HepG2 (cell line): Measurements from ENCODE around the gene KLHL3. TPM values are rescaled to one million over a fixed set of nuclear protein-coding genes. Genes with fewer than 3 reads are reported as not detected.

Experiments
- ATAC-seq: fragments of 200-7000 bp; cut with Tn5 transposase; 3 replicates; pipeline ENCODE4 v1.9.1; 2020; ENCODE audit warnings: mild to moderate bottlenecking, moderate library complexity
- BruUV-seq: library from RNA; stranded (reverse); fragments of 400-500 nt; replicated peaks from 2 replicates; lab custom pipeline; 2021; lab: Mats Ljungman, UMichigan
- CTCF ChIA-PET: fragments of 300-600 bp; formaldehyde crosslinking; extraction: SDS; loops from one replicate; lab custom pipeline; 2021; ENCODE audit warnings: low total read pairs, inconsistent platforms, low intra/inter-chr PET ratio; lab: Yijun Ruan, JAX
- POLR2A ChIA-PET: fragments of 350-600 bp; sonication (Branson Sonifier 250); formaldehyde crosslinking; loops from one replicate; lab custom pipeline; 2020; ENCODE audit warnings: antibody characterized with exemption, inconsistent platforms; lab: Yijun Ruan, JAX
- DNase-seq: peaks from one replicate; pipeline ENCODE4 v3.0.0-alpha.2; 2015; ENCODE audit warnings: low spot score
- FAIRE-seq: peaks from 3 replicates; lab custom pipeline; 2011; peaks lifted over from hg19 to GRCh38; lab: Jason Lieb, UNC
- H2AFZ ChIP-seq: one replicate; pipeline ENCODE4 v1.6.1; 2011; ENCODE audit warnings: low read length, inconsistent platforms
- H3K27ac ChIP-seq: fragments of 300-600 bp; 3 replicates; pipeline ENCODE4 v1.8.0; 2011; ENCODE audit warnings: mixed run types, mild to moderate bottlenecking, mixed read lengths, low read length, inconsistent platforms; ENCODE audit not compliant: insufficient read depth; ENCODE audit errors: extremely low read length
- H3K27me3 ChIP-seq, 2 experiments: fragments of 200-600 bp in 1 of 2; 2 replicates in 1 of 2; 3 replicates in 1 of 2; pipeline versions ENCODE4 v1.6.0 to v1.8.0; 2011; ENCODE audit warnings: low read length in 2 of 2, mild to moderate bottlenecking in 2 of 2, moderate library complexity in 2 of 2, inconsistent platforms in 1 of 2; ENCODE audit not compliant: insufficient read depth in 2 of 2, control insufficient read depth in 1 of 2
- H3K36me3 ChIP-seq, 2 experiments: fragments of 200-600 bp in 1 of 2; replicated peaks in 1 of 2; 2 replicates in 1 of 2; 3 replicates in 1 of 2; pipeline versions ENCODE4 v1.5.1 to v1.8.0; 2011; ENCODE audit warnings: low read length in 2 of 2, inconsistent platforms in 1 of 2; ENCODE audit not compliant: insufficient read depth in 2 of 2, control insufficient read depth in 1 of 2
- H3K4me1 ChIP-seq: 2 replicates; pipeline ENCODE4 v1.5.1; 2012; ENCODE audit warnings: low read length, inconsistent platforms; ENCODE audit not compliant: insufficient read depth
- H3K4me2 ChIP-seq: 2 replicates; pipeline ENCODE4 v1.6.0; 2011; ENCODE audit warnings: low read depth, low read length, inconsistent platforms
- H3K4me3 ChIP-seq, 3 experiments: fragments of 200-600 bp in 1 of 3; sonication (generic), shearing (Covaris generic) in 1 of 3; replicated peaks in 1 of 3; 2 replicates each; pipeline ENCODE4 v1.5.1; 2011 to 2016; ENCODE audit warnings: low read length in 3 of 3, inconsistent platforms in 2 of 3, low read depth in 2 of 3, mild to moderate bottlenecking in 2 of 3, control low read depth in 1 of 3, mixed read lengths in 1 of 3; ENCODE audit not compliant: insufficient read depth in 1 of 3
- H3K79me2 ChIP-seq: one replicate; pipeline ENCODE4 v1.6.1; 2011; ENCODE audit warnings: low read length, inconsistent platforms; ENCODE audit not compliant: insufficient read depth
- H3K9ac ChIP-seq: 2 replicates; pipeline ENCODE4 v1.6.0; 2011; ENCODE audit warnings: mild to moderate bottlenecking, low read depth, low read length, inconsistent platforms; ENCODE audit not compliant: insufficient read depth
- H3K9me3 ChIP-seq: 2 replicates; pipeline ENCODE4 v1.5.1; 2012; ENCODE audit warnings: mild to moderate bottlenecking, low read length
- H4K20me1 ChIP-seq: 2 replicates; pipeline ENCODE4 v1.6.0; 2011; ENCODE audit warnings: inconsistent platforms, mild to moderate bottlenecking, low read length, moderate library complexity; ENCODE audit not compliant: insufficient read depth
- KAT8 ChIP-seq: IDR thresholded peaks from 2 replicates; pipeline ENCODE4 v1.6.1; 2016; ENCODE audit warnings: missing genetic modification reagents, missing compliant biosample characterization
- MTERF4 ChIP-seq: sonication (generic); formaldehyde crosslinking; IDR thresholded peaks from 2 replicates; pipeline ENCODE4 v1.8.0; 2023; ENCODE audit warnings: mild to moderate bottlenecking, missing genetic modification reagents
- MXD4 ChIP-seq: IDR thresholded peaks from 2 replicates; pipeline ENCODE4 v1.6.1; 2016; ENCODE audit warnings: mild to moderate bottlenecking, missing biosample characterization, missing genetic modification reagents
- ZBTB33 ChIP-seq: sonication (generic); formaldehyde crosslinking; IDR thresholded peaks from 2 replicates; pipeline ENCODE4 v1.4.0; 2020; ENCODE audit warnings: missing genetic modification reagents
- ZBTB8A ChIP-seq: sonication (generic); formaldehyde crosslinking; IDR thresholded peaks from 2 replicates; pipeline ENCODE4 v1.4.0; 2020; ENCODE audit warnings: mild to moderate bottlenecking, low read depth, missing genetic modification reagents, borderline replicate concordance
- ZNF629 ChIP-seq: sonication (generic); formaldehyde crosslinking; conservative IDR thresholded peaks from 2 replicates; pipeline ENCODE4 v1.5.0; 2020; ENCODE audit warnings: missing genetic modification reagents
- ZNF749 ChIP-seq: sonication (generic); formaldehyde crosslinking; IDR thresholded peaks from 2 replicates; pipeline ENCODE4 v1.8.0; 2022; ENCODE audit warnings: mild to moderate bottlenecking, missing genetic modification reagents, moderate library complexity, borderline replicate concordance
- WGBS: methylation state at CpG from one replicate; pipeline ENCODE4 v1.1.6; 2017; ENCODE audit warnings: low lambda C conversion rate; 5-methylcytosine and 5-hydroxymethylcytosine counted together
- in situ Hi-C: cut with HindIII; loops from 2 replicates; pipeline ENCODE4 v1.10.0; 2017; ENCODE audit warnings: low pct_unique_long_range_greater_than_20kb; ENCODE audit not compliant: extremely low pct_ligation_motif_present
- intact Hi-C: fragments of 100-400 bp; cut with micrococcal nuclease; formaldehyde crosslinking; loops from one replicate; pipeline ENCODE4 v1.10.0; 2022; ENCODE audit not compliant: unreplicated experiment
- polyA plus RNA-seq, 8 experiments: library from polyadenylated mRNA; depleted of rRNA in 3 of 8; stranded (reverse) in 7 of 8; unstranded in 1 of 8; fragments of >200 nt; fragmentation: Illumina TruSeq in 4 of 8; extraction: Trizol in 4 of 8; gene quantifications; 2 replicates each; pipeline versions ENCODE4 v1.2.1 to v1.2.3, GENCODE V29; 2011 to 2016; ENCODE audit warnings: low read depth in 4 of 8, missing spikeins in 1 of 8, mixed read lengths in 1 of 8; ENCODE audit not compliant: insufficient read depth in 1 of 8
- total RNA-seq, 5 experiments: library from RNA; depleted of rRNA; stranded (reverse); fragments of >200 nt; fragmentation: Illumina TruSeq; extraction: Trizol; gene quantifications; 2 replicates each; pipeline ENCODE4 v1.2.3, GENCODE V29; 2016; ENCODE audit warnings: low read depth in 1 of 5

The KLHL3 gene
- total and polyA plus RNA-seq, 2 of the 13 experiments (the other 11 are each of a cell fraction or from before 2014, with no cell fraction given), result 0.02 to 0.08 TPM

DNA sequence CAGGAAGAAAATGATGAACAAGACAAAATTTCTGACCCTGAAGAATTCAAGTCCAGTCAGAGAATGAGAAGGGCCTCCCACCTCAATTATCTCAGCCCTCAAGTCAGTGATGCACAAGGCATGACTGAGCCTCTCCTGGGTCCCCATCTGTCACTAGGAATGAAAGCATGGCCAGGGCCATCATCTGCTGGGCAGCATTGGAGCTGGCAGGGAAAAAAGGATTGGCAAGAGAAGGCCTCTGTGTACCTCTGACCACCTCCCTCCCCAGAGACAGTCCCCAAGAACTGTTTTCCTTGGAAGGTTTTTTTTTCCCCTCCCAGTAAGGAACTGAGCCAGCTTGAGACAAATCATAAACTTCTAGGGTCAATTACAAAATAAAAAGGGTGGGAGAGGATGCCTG is 76.7 kb downstream of the KLHL3 start (continued):
- no peak for TF ChIP-seq MTERF4 (CRISPR knock-in tag)

- no peak for ATAC-seq
These were observed 77.6 kb downstream of the KLHL3 start for GRCh38 chr5:137658324-137658723.

More at GRCh38 chr5:137658324-137658723, 77.6 kb downstream of the KLHL3 start:
- no peak overlapping the region for H3K27ac ChIP-seq
- H3K9ac ChIP-seq, result no peak overlapping the region
- in situ Hi-C loops (no loop called here), intact Hi-C loops (no loop called here)
- POLR2A ChIA-PET, result no interaction called here
- CTCF ChIA-PET, result interaction anchor here (2.8 kb wide), 1 partner anchor 84 kb away, joined by 18 read pairs; no protein-coding TSS in a partner anchor
- no peaks in the 10 kb centered on the region for H3K9me3 ChIP-seq
- H3K4me2 ChIP-seq, result no peak overlapping the region
- WGBS, result 0% methylated on average over 1 of the region's 1 CpG
- DNase-seq, result no peak
- H2AFZ ChIP-seq, result no peak overlapping the region
- no peaks in the 10 kb centered on the region for H4K20me1 ChIP-seq
- H3K36me3 ChIP-seq, result no peaks in the 10 kb centered on the region
- no peaks in the 10 kb centered on the region for H3K79me2 ChIP-seq
- no peak overlapping the region for H3K4me3 ChIP-seq
- no TSS peak for BruUV-seq
- H3K4me1 ChIP-seq, result no peaks in the 10 kb centered on the region
- TF ChIP-seq ZNF629 (CRISPR knock-in tag), result peak; percentile 55; the same call in 1 of the 2 replicates
- TF ChIP-seq ZBTB33, result no peak
- no peak for TF ChIP-seq ZNF749 (CRISPR knock-in tag)
- no peak for TF ChIP-seq ZBTB8A (CRISPR knock-in tag)
- TF ChIP-seq KAT8, result no peak
- TF ChIP-seq MXD4 (CRISPR knock-in tag), result no peak
- no peak for FAIRE-seq
- H3K27me3 ChIP-seq, result no peaks in the 10 kb centered on the region
